LNCAP (cell line): ENCODE measurements around the gene MDM4.

ENCODE experiments used
- CTCF ChIP-seq: fragments of 450-650 bp; IDR thresholded peaks from 2 replicates; pipeline ENCODE4 v1.5.1; 2017; ENCODE audit warnings: mild to moderate bottlenecking

MDM4 gene

GRCh38 chr1:204505674-204506200 lies 10.5 kb upstream of the MDM4 start:
- TF ChIP-seq CTCF: no peak

- no peak for TF ChIP-seq CTCF
Observed at GRCh38 chr1:204506201-204506968, 9.8 kb upstream of the MDM4 start.

- no peak for TF ChIP-seq CTCF
Observed at GRCh38 chr1:204506969-204507316, 9.3 kb upstream of the MDM4 start.

GRCh38 chr1:204507317-204508105 lies 8.7 kb upstream of the MDM4 start:
- TF ChIP-seq CTCF: no peak

GRCh38 chr1:204509186-204509635 lies 7.0 kb upstream of the MDM4 start:
- no peak for TF ChIP-seq CTCF

GRCh38 chr1:204511366-204511765 lies 4.8 kb upstream of the MDM4 start:
- no peak for TF ChIP-seq CTCF

- no peak for TF ChIP-seq CTCF
Observed at GRCh38 chr1:204513117-204513716, 3.0 kb upstream of the MDM4 start.
